GM21723 (cell line): ENCODE data around the gene LCOR.
"Not testable (repeated sequence)": the region's sequence is repeated elsewhere in the genome, so short reads cannot be mapped to it uniquely, and the experiment has no call there.

Source experiments
- ATAC-seq: cut with Tn5 transposase; IDR thresholded peaks from one replicate; pipeline ENCODE4 v1.9.1; 2021; ENCODE audit warnings: mild to moderate bottlenecking, moderate library complexity; ENCODE audit not compliant: unreplicated experiment

LCOR gene

GRCh38 chr10:96831867-96832720 is at the start of gene LCOR:
Gene LCOR, plus strand, starts transcription at chr10:96832298. Its CDS starts 116,760 bp downstream, at chr10:96949058.
- peak; percentile 64 for ATAC-seq

GRCh38 chr10:96784253-96784652 is 47.8 kb upstream of the LCOR start:
- no peak for ATAC-seq

GRCh38 chr10:96789571-96790108 is 42.5 kb upstream of the LCOR start:
- ATAC-seq = peak; percentile 97

GRCh38 chr10:96791902-96792301 is 40.2 kb upstream of the LCOR start:
- no peak for ATAC-seq

- ATAC-seq = no peak
Observed at GRCh38 chr10:96794836-96795733, 37.0 kb upstream of the LCOR start.

- ATAC-seq = no peak
Observed at GRCh38 chr10:96797485-96797884, 34.6 kb upstream of the LCOR start.

- no peak for ATAC-seq
Observed at GRCh38 chr10:96803288-96803664, 28.8 kb upstream of the LCOR start.

GRCh38 chr10:96814264-96814663 is 17.8 kb upstream of the LCOR start:
- no peak for ATAC-seq

GRCh38 chr10:96818971-96819370 is 13.1 kb upstream of the LCOR start:
- not testable (repeated sequence) for ATAC-seq

- ATAC-seq = no peak
Observed at GRCh38 chr10:96820765-96821164, 11.3 kb upstream of the LCOR start.

- ATAC-seq = no peak
Observed at GRCh38 chr10:96826438-96826837, 5.7 kb upstream of the LCOR start.

GRCh38 chr10:96828609-96829008 is 3.5 kb upstream of the LCOR start:
- no peak for ATAC-seq

GRCh38 chr10:96829029-96829773 is 2.9 kb upstream of the LCOR start:
- ATAC-seq = no peak

GRCh38 chr10:96830511-96831199 is 1.4 kb upstream of the LCOR start:
- no peak for ATAC-seq

GRCh38 chr10:96831200-96831866 is 765 bp upstream of the LCOR start:
- ATAC-seq = no peak

GRCh38 chr10:96832721-96833219 is 672 bp downstream of the LCOR start:
- peak; percentile 64 for ATAC-seq

GRCh38 chr10:96833220-96834001 is 1.3 kb downstream of the LCOR start:
- peak; percentile 15 for ATAC-seq

GRCh38 chr10:96834120-96834519 is 2.0 kb downstream of the LCOR start:
- ATAC-seq = no peak

GRCh38 chr10:96835899-96836298 is 3.8 kb downstream of the LCOR start:
- no peak for ATAC-seq
